ENCODE results near the gene TIRAP.
"Not testable (repeated sequence)": the region's sequence is repeated elsewhere in the genome, so short reads cannot be mapped to it uniquely, and the experiment has no call there.

The TIRAP gene

GRCh38 chr11:126297004-126297403, 14.1 kb downstream of the TIRAP start:
- Histone ChIP-seq H3K36me3 (ENCODE audit: insufficient read depth, low read length) (no peaks in the 10 kb centered on the region), H3K9ac (ENCODE audit: insufficient read length) (no peak overlapping the region), H3K9me3 (ENCODE audit: low read depth, low read length) (no peaks in the 10 kb centered on the region), H3K27ac (no peak overlapping the region), H3K4me3 (no peak overlapping the region)
- DNase-seq (ENCODE audit: low read depth, low spot score) = no peak
- TF ChIP-seq EZH2 (IDR thresholded peaks at IDR 0.05) (no peak), FOXP2 (optimal IDR thresholded peaks at IDR 0.05; ENCODE audit: control extremely low read depth, extremely low read length, insufficient read depth) (no peak), POLR2AphosphoS5 (IDR thresholded peaks at IDR 0.05; ENCODE audit: borderline replicate concordance, low read depth, low read length) (no peak)

GRCh38 chr11:126303623-126304456, 20.9 kb downstream of the TIRAP start, which contains the start of gene DCPS:
Gene DCPS (plus strand): TSS chr11:126304060. CDS start chr11:126304081, 21 bp downstream.
- Histone ChIP-seq H3K27ac (peak within 1 kb of the TSS; percentile 65), H3K4me3 (peak within 1 kb of the TSS; percentile 90)
- TF ChIP-seq POLR2AphosphoS5 (IDR thresholded peaks at IDR 0.05; ENCODE audit: borderline replicate concordance, low read depth, low read length) (peak; percentile 89), EZH2 (IDR thresholded peaks at IDR 0.05) (no peak)

GRCh38 chr11:126304457-126305075, 21.7 kb downstream of the TIRAP start:
- Histone ChIP-seq H3K36me3 (ENCODE audit: insufficient read depth, low read length) (no peaks in the 10 kb centered on the region), H3K9ac (ENCODE audit: insufficient read length) (no peak overlapping the region), H3K27ac (no peak overlapping the region), H3K9me3 (ENCODE audit: low read depth, low read length) (no peaks in the 10 kb centered on the region), H3K4me3 (peak overlapping the region; percentile 90)
- no peak for TF ChIP-seq POLR2AphosphoS5 (IDR thresholded peaks at IDR 0.05; ENCODE audit: borderline replicate concordance, low read depth, low read length)
- no peak for TF ChIP-seq FOXP2 (optimal IDR thresholded peaks at IDR 0.05; ENCODE audit: control extremely low read depth, extremely low read length, insufficient read depth)
- no peak for TF ChIP-seq EZH2 (IDR thresholded peaks at IDR 0.05)
- no peak for DNase-seq (ENCODE audit: low read depth, low spot score)

More at GRCh38 chr11:126303623-126304456, 20.9 kb downstream of the TIRAP start, which contains the start of gene DCPS:
- Histone ChIP-seq H3K9me3 (ENCODE audit: low read depth, low read length) (no peaks in the 10 kb centered on the region), H3K9ac (ENCODE audit: insufficient read length) (peak within 1 kb of the TSS; percentile 95), H3K36me3 (ENCODE audit: insufficient read depth, low read length) (no peaks in the 10 kb centered on the region)
- DNase-seq (ENCODE audit: low read depth, low spot score) = peak; percentile 24

GRCh38 chr11:126305699-126306098, 22.8 kb downstream of the TIRAP start:
- Histone ChIP-seq H3K4me3 (no peak overlapping the region), H3K9me3 (ENCODE audit: low read depth, low read length) (no peaks in the 10 kb centered on the region), H3K9ac (ENCODE audit: insufficient read length) (no peak overlapping the region), H3K27ac (no peak overlapping the region), H3K36me3 (ENCODE audit: insufficient read depth, low read length) (no peaks in the 10 kb centered on the region)
- no peak for DNase-seq (ENCODE audit: low read depth, low spot score)
- TF ChIP-seq POLR2AphosphoS5 (IDR thresholded peaks at IDR 0.05; ENCODE audit: borderline replicate concordance, low read depth, low read length) (no peak), FOXP2 (optimal IDR thresholded peaks at IDR 0.05; ENCODE audit: control extremely low read depth, extremely low read length, insufficient read depth) (no peak), EZH2 (IDR thresholded peaks at IDR 0.05) (no peak)

GRCh38 chr11:126307706-126308105, 24.8 kb downstream of the TIRAP start:
- Histone ChIP-seq H3K4me3 (no peak overlapping the region), H3K27ac (no peak overlapping the region), H3K9ac (ENCODE audit: insufficient read length) (no peak overlapping the region), H3K9me3 (ENCODE audit: low read depth, low read length) (no peaks in the 10 kb centered on the region), H3K36me3 (ENCODE audit: insufficient read depth, low read length) (no peaks in the 10 kb centered on the region)
- TF ChIP-seq FOXP2 (optimal IDR thresholded peaks at IDR 0.05; ENCODE audit: control extremely low read depth, extremely low read length, insufficient read depth) (no peak), EZH2 (IDR thresholded peaks at IDR 0.05) (no peak), POLR2AphosphoS5 (IDR thresholded peaks at IDR 0.05; ENCODE audit: borderline replicate concordance, low read depth, low read length) (no peak)
- no peak for DNase-seq (ENCODE audit: low read depth, low spot score)

- Histone ChIP-seq H3K27ac (no peak overlapping the region), H3K36me3 (ENCODE audit: insufficient read depth, low read length) (no peaks in the 10 kb centered on the region), H3K9me3 (ENCODE audit: low read depth, low read length) (no peaks in the 10 kb centered on the region), H3K9ac (ENCODE audit: insufficient read length) (no peak overlapping the region), H3K4me3 (no peak overlapping the region)
- DNase-seq (ENCODE audit: low read depth, low spot score) = no peak
- TF ChIP-seq EZH2 (IDR thresholded peaks at IDR 0.05) (no peak), POLR2AphosphoS5 (IDR thresholded peaks at IDR 0.05; ENCODE audit: borderline replicate concordance, low read depth, low read length) (no peak), FOXP2 (optimal IDR thresholded peaks at IDR 0.05; ENCODE audit: control extremely low read depth, extremely low read length, insufficient read depth) (no peak)
Measured at GRCh38 chr11:126308271-126308671, 25.4 kb downstream of the TIRAP start.

GRCh38 chr11:126308771-126309170, 25.9 kb downstream of the TIRAP start:
- not testable (repeated sequence) for DNase-seq (ENCODE audit: low read depth, low spot score); H3K9me3 ChIP-seq (ENCODE audit: low read depth, low read length); H3K27ac ChIP-seq; H3K36me3 ChIP-seq (ENCODE audit: insufficient read depth, low read length); H3K9ac ChIP-seq (ENCODE audit: insufficient read length); H3K4me3 ChIP-seq

- Histone ChIP-seq H3K27ac (no peak overlapping the region), H3K4me3 (no peak overlapping the region), H3K9me3 (ENCODE audit: low read depth, low read length) (no peaks in the 10 kb centered on the region), H3K9ac (ENCODE audit: insufficient read length) (no peak overlapping the region), H3K36me3 (ENCODE audit: insufficient read depth, low read length) (peaks cover 6% of the 10 kb centered on the region; the same call in 1 of the 2 replicates)
- TF ChIP-seq FOXP2 (optimal IDR thresholded peaks at IDR 0.05; ENCODE audit: control extremely low read depth, extremely low read length, insufficient read depth) = no peak
- no peak for TF ChIP-seq POLR2AphosphoS5 (IDR thresholded peaks at IDR 0.05; ENCODE audit: borderline replicate concordance, low read depth, low read length)
- TF ChIP-seq EZH2 (IDR thresholded peaks at IDR 0.05) = no peak
- DNase-seq (ENCODE audit: low read depth, low spot score) = no peak
Measured at GRCh38 chr11:126310200-126310991, 27.5 kb downstream of the TIRAP start.
